HG02981 (cell line): ENCODE data around the gene BIVM.

ENCODE experiments used
- ATAC-seq: cut with Tn5 transposase; IDR thresholded peaks from one replicate; pipeline ENCODE4 v1.9.1; 2021; ENCODE audit warnings: mild to moderate bottlenecking, moderate library complexity; ENCODE audit not compliant: unreplicated experiment

BIVM gene

GRCh38 chr13:102878481-102878880 lies 79.6 kb downstream of the BIVM start:
- no peak for ATAC-seq

- no peak for ATAC-seq
Measured at GRCh38 chr13:102879793-102880499, 81.0 kb downstream of the BIVM start.

DNA sequence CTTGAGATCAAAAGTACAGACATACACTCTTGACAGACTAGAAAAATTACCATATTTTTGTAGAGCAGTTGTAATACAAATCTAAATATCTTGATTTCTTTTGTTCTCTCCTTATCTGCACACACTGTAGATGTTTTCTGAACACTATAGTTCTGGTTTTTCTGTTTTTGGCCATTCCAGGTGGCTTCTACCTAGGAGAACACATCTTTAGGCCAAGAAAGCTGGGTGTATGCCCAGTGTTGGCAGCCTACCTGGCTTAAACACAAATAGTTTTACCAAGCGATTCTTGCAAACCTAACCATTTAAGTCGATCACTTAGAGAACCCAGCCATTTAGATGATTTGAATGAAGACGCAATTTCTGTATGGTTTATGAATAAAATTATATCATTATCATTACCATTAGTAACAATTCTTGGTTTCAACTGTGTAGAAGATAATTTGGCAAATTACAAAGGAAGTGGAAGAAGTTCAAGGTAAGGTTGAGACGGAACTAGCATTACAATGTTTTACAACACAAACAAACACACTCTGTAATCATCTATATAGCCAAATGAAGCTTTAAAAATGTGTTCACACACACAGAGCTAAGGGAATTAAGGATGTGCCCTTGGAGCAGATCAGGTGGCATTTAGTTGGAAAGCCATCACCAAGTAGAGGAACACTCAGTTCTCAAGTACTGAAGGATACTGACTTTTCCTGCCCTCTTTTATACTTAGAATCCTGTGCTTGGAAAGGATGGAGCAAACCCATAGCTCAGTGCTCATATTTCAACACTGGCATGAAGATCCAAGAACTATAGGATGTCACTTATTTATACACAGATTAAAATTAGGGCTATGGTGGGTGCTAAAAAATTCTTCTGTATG lies 83.1 kb downstream of the BIVM start:
- no peak for ATAC-seq
